Measurements from ENCODE around the gene CDH13. TPM values are rescaled to one million over a fixed set of nuclear protein-coding genes. Genes with fewer than 3 reads are reported as not detected.

Gene CDH13
- total and polyA plus RNA-seq, 5 donors = 20.7 to 123 (median 93.6) TPM

DNA sequence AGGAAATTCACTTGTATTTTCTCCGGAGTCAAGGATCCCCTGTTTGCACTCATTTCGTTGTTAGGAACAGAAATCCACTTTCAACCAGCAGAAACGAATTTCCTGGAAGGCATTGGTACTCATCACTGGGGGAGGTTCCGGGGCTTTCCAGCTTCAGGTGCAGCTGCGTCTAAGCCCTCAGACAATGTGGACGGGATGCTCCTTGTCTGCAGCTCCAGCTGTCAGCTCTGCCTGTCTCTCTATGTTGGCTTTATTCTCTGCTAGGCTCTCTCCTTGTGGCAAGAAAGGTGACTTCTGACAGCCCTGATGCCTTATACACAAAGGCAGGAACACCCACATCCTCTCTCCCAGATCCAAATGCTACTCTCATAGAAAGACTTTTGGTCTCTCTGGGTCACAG lies 997.1 kb downstream of the CDH13 start:
- no peak for DNase-seq

DNA sequence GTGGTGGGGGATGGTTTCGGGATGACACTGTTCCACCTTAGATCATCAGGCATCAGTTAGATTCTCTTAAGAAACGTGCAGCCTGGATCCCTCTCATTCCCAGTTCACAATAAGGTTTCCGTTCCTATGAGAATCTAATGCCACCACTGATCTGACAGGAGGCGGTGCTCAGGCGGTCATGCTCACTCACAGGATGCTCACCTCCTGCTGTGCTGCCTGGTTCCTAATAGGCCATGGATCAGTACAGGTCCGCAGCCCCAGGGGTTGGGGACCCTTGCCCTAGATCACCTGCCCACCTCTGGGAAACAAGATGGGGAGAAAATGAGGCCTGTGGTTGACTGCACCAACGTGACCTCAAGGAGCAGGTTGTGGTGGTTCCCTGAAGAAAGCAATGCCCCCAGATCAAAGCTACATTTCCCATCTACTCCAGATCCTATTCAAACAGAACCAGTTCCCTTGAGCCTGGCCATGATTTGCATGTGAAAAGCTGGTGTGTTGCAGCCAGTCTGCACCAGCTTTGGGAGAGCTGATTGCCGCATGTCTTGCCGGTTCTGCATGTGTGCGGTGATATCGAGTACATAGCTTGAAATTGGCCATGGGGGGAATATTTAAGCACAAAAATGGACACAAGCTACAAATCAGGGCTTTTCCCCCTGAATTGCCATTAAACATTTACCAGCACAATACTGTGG lies 997.8 kb downstream of the CDH13 start:
- no peak overlapping the region for H3K4me3 ChIP-seq (ENCODE audit: low read length)
- no peaks in the 10 kb centered on the region for H3K4me1 ChIP-seq (ENCODE audit: control insufficient read depth, insufficient read depth, low read length)
- no peaks in the 10 kb centered on the region for H3K9me3 ChIP-seq (ENCODE audit: control insufficient read depth, low read length)
- intact Hi-C loops (cut with DNase I) = no loop called here
- no peak overlapping the region for H3K27ac ChIP-seq (ENCODE audit: low read length)
- no peak for ATAC-seq
- 87% methylated on average over 11 of the region's 11 CpGs for WGBS
- DNase-seq = no peak
- no peaks in the 10 kb centered on the region for H3K27me3 ChIP-seq (ENCODE audit: control insufficient read depth, insufficient read depth)

More for the DNA sequence above, 997.1 kb downstream of the CDH13 start:
- ATAC-seq = no peak
- WGBS = 81% methylated on average over 6 of the region's 6 CpGs
- intact Hi-C loops (cut with DNase I) = no loop called here
- Histone ChIP-seq H3K27me3 (ENCODE audit: control insufficient read depth, insufficient read depth) (no peaks in the 10 kb centered on the region), H3K4me1 (ENCODE audit: control insufficient read depth, insufficient read depth, low read length) (no peaks in the 10 kb centered on the region), H3K9me3 (ENCODE audit: control insufficient read depth, low read length) (no peaks in the 10 kb centered on the region), H3K27ac (ENCODE audit: low read length) (no peak overlapping the region), H3K4me3 (ENCODE audit: low read length) (no peak overlapping the region)

- H3K27ac ChIP-seq (ENCODE audit: low read length) = no peak overlapping the region
- H3K9me3 ChIP-seq (ENCODE audit: control insufficient read depth, low read length) = no peaks in the 10 kb centered on the region
- H3K4me3 ChIP-seq (ENCODE audit: low read length) = no peak overlapping the region
- intact Hi-C loops (cut with DNase I) = no loop called here
- no peak for DNase-seq
- H3K27me3 ChIP-seq (ENCODE audit: control insufficient read depth, insufficient read depth) = no peaks in the 10 kb centered on the region
- no peak for ATAC-seq
- 94% methylated on average over 13 of the region's 13 CpGs for WGBS
- no peaks in the 10 kb centered on the region for H3K4me1 ChIP-seq (ENCODE audit: control insufficient read depth, insufficient read depth, low read length)
Measured at GRCh38 chr16:83626204-83626603, 999.4 kb downstream of the CDH13 start.

GRCh38 chr16:83626676-83627075 lies 999.9 kb downstream of the CDH13 start:
- Histone ChIP-seq H3K27me3 (ENCODE audit: control insufficient read depth, insufficient read depth) (no peaks in the 10 kb centered on the region), H3K9me3 (ENCODE audit: control insufficient read depth, low read length) (no peaks in the 10 kb centered on the region), H3K4me1 (ENCODE audit: control insufficient read depth, insufficient read depth, low read length) (no peaks in the 10 kb centered on the region), H3K27ac (ENCODE audit: low read length) (no peak overlapping the region), H3K4me3 (ENCODE audit: low read length) (no peak overlapping the region)
- DNase-seq (no peak), ATAC-seq (no peak)
- intact Hi-C loops (cut with DNase I) = no loop called here
- WGBS = 93% methylated on average over 13 of the region's 13 CpGs

DNA sequence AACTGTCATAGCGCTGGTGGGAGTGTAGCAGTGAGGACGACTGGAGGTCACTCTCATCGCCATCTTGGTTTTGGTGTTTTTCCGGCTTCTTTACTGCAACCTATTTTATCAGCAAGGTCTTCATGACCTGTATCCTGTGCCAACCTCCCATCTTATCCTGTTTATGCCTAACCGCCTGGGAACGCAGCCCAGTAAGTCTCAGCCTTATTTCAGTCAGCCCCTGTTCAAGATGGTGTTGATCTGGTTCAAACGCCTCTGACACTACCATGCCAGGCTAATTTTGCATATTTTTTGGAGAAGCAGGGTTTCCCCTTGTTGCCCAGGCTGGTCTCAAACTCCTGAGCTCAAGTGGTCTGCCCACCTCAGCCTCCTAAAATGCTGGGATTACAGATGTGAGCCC lies 1001.2 kb downstream of the CDH13 start:
- WGBS = 86% methylated on average over 7 of the region's 7 CpGs
- Histone ChIP-seq H3K4me3 (ENCODE audit: low read length) (no peak overlapping the region), H3K4me1 (ENCODE audit: control insufficient read depth, insufficient read depth, low read length) (no peaks in the 10 kb centered on the region), H3K27me3 (ENCODE audit: control insufficient read depth, insufficient read depth) (no peaks in the 10 kb centered on the region), H3K27ac (ENCODE audit: low read length) (no peak overlapping the region), H3K9me3 (ENCODE audit: control insufficient read depth, low read length) (no peaks in the 10 kb centered on the region)
- no peak for DNase-seq
- ATAC-seq = no peak
- intact Hi-C loops (cut with DNase I) = no loop called here

GRCh38 chr16:83629426-83629825 lies 1002.7 kb downstream of the CDH13 start:
- Histone ChIP-seq H3K27me3 (ENCODE audit: control insufficient read depth, insufficient read depth) (no peaks in the 10 kb centered on the region), H3K4me1 (ENCODE audit: control insufficient read depth, insufficient read depth, low read length) (no peaks in the 10 kb centered on the region), H3K27ac (ENCODE audit: low read length) (no peak overlapping the region), H3K9me3 (ENCODE audit: control insufficient read depth, low read length) (no peaks in the 10 kb centered on the region), H3K4me3 (ENCODE audit: low read length) (no peak overlapping the region)
- DNase-seq (no peak), ATAC-seq (no peak)
- intact Hi-C loops (cut with DNase I) = no loop called here
- WGBS = 79% methylated on average over 3 of the region's 3 CpGs

GRCh38 chr16:83629836-83630235 lies 1003.1 kb downstream of the CDH13 start:
- ATAC-seq = no peak
- Histone ChIP-seq H3K4me3 (ENCODE audit: low read length) (no peak overlapping the region), H3K9me3 (ENCODE audit: control insufficient read depth, low read length) (no peaks in the 10 kb centered on the region), H3K27me3 (ENCODE audit: control insufficient read depth, insufficient read depth) (no peaks in the 10 kb centered on the region), H3K27ac (ENCODE audit: low read length) (no peak overlapping the region), H3K4me1 (ENCODE audit: control insufficient read depth, insufficient read depth, low read length) (no peaks in the 10 kb centered on the region)
- DNase-seq = no peak
- WGBS = 84% methylated on average over 5 of the region's 5 CpGs
- intact Hi-C loops (cut with DNase I) = no loop called here

GRCh38 chr16:83630979-83631378 lies 1004.2 kb downstream of the CDH13 start:
- 88% methylated on average over 6 of the region's 6 CpGs for WGBS
- Histone ChIP-seq H3K27me3 (ENCODE audit: control insufficient read depth, insufficient read depth) (no peaks in the 10 kb centered on the region), H3K4me1 (ENCODE audit: control insufficient read depth, insufficient read depth, low read length) (no peaks in the 10 kb centered on the region), H3K27ac (ENCODE audit: low read length) (no peak overlapping the region), H3K9me3 (ENCODE audit: control insufficient read depth, low read length) (no peaks in the 10 kb centered on the region), H3K4me3 (ENCODE audit: low read length) (no peak overlapping the region)
- intact Hi-C loops (cut with DNase I) = no loop called here
- no peak for ATAC-seq
- no peak for DNase-seq

GRCh38 chr16:83633286-83633685 lies 1006.5 kb downstream of the CDH13 start:
- H3K9me3 ChIP-seq (ENCODE audit: control insufficient read depth, low read length) = no peaks in the 10 kb centered on the region
- ATAC-seq (no peak), DNase-seq (no peak)
- no peaks in the 10 kb centered on the region for H3K4me1 ChIP-seq (ENCODE audit: control insufficient read depth, insufficient read depth, low read length)
- H3K4me3 ChIP-seq (ENCODE audit: low read length) = no peak overlapping the region
- 94% methylated on average over 9 of the region's 9 CpGs for WGBS
- H3K27me3 ChIP-seq (ENCODE audit: control insufficient read depth, insufficient read depth) = no peaks in the 10 kb centered on the region
- intact Hi-C loops (cut with DNase I) = no loop called here
- no peak overlapping the region for H3K27ac ChIP-seq (ENCODE audit: low read length)

DNA sequence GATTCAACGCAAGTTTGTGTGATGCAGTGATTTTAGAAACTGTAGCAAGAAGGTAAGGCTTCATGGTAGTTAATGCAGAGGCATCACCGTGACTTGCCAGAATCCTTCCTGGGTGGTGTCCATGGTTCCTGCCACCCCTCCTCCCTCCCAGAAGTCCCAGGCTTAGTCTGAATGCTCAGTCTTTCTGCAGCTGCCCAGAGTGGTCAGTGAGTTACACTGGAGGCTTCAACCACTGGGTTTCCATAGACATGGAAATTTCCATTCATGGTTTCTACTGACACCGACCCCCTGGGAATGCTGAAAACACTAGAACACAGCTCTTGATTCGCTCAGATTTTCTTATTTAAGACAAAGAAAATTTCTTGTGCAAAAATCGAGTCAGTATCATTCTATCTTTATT lies 1021.6 kb downstream of the CDH13 start:
- no peaks in the 10 kb centered on the region for H3K27me3 ChIP-seq (ENCODE audit: control insufficient read depth, insufficient read depth)
- intact Hi-C loops (cut with DNase I) = no loop called here
- H3K9me3 ChIP-seq (ENCODE audit: control insufficient read depth, low read length) = no peaks in the 10 kb centered on the region
- WGBS = 58% methylated on average over 5 of the region's 5 CpGs
- ATAC-seq (no peak), DNase-seq (no peak)
- H3K4me3 ChIP-seq (ENCODE audit: low read length) = no peak overlapping the region
- H3K27ac ChIP-seq (ENCODE audit: low read length) = no peak overlapping the region
- H3K4me1 ChIP-seq (ENCODE audit: control insufficient read depth, insufficient read depth, low read length) = no peaks in the 10 kb centered on the region

DNA sequence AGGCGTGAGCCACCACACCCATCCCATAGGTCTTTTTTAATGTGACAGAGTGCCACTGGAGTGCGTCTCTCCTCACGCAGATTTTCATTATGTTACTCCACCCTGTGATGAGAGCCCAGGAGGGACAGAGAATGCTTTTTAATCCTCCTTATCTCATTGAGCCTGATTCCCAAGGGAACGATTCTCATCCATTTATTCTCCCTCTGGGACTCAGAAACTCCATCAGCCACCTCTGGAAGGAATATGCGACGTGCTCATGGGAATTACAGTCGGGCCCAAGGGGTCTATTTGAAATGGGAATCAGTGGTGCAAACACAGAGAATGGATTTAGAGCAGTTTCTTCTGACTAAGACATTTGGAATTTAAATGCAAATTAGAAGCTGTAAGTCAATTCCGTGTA lies 1025.1 kb downstream of the CDH13 start:
- WGBS = 81% methylated on average over 8 of the region's 8 CpGs
- intact Hi-C loops (cut with DNase I) = no loop called here
- no peaks in the 10 kb centered on the region for H3K9me3 ChIP-seq (ENCODE audit: control insufficient read depth, low read length)
- DNase-seq = no peak
- ATAC-seq = no peak
- H3K4me3 ChIP-seq (ENCODE audit: low read length) = no peak overlapping the region
- no peaks in the 10 kb centered on the region for H3K4me1 ChIP-seq (ENCODE audit: control insufficient read depth, insufficient read depth, low read length)
- H3K27me3 ChIP-seq (ENCODE audit: control insufficient read depth, insufficient read depth) = no peaks in the 10 kb centered on the region
- H3K27ac ChIP-seq (ENCODE audit: low read length) = no peak overlapping the region

- 75% methylated on average over 9 of the region's 9 CpGs for WGBS
- DNase-seq (no peak), ATAC-seq (no peak)
- Histone ChIP-seq H3K27ac (ENCODE audit: low read length) (no peak overlapping the region), H3K9me3 (ENCODE audit: control insufficient read depth, low read length) (no peaks in the 10 kb centered on the region), H3K4me3 (ENCODE audit: low read length) (no peak overlapping the region), H3K4me1 (ENCODE audit: control insufficient read depth, insufficient read depth, low read length) (no peaks in the 10 kb centered on the region), H3K27me3 (ENCODE audit: control insufficient read depth, insufficient read depth) (no peaks in the 10 kb centered on the region)
- intact Hi-C loops (cut with DNase I) = no loop called here
Measured at GRCh38 chr16:83652943-83653342, 1026.2 kb downstream of the CDH13 start.
